GM23338 (cell line): ENCODE results near the gene TIMM22.

Experiments
- CTCF ChIP-seq, 2 experiments: fragments of 200-600 bp in 1 of 2; sonication (generic) in 1 of 2; conservative IDR thresholded peaks; 2 replicates each; pipeline versions ENCODE4 v1.5.1 to v1.6.1; 2016 to 2017; ENCODE audit warnings: antibody characterized with exemption in 2 of 2, low read depth in 2 of 2, mild to moderate bottlenecking in 2 of 2, moderate library complexity in 1 of 2
- EZH2 ChIP-seq: fragments of 200-600 bp; sonication (generic); IDR thresholded peaks from one replicate; pipeline ENCODE4 v1.8.0; 2017; ENCODE audit warnings: antibody characterized with exemption, mild to moderate bottlenecking, low read depth; ENCODE audit not compliant: unreplicated experiment
- EZH2phosphoT487 ChIP-seq: fragments of 200-600 bp; sonication (generic); IDR thresholded peaks from one replicate; pipeline ENCODE4 v1.8.1; 2018; ENCODE audit warnings: antibody characterized with exemption; ENCODE audit not compliant: unreplicated experiment
- JUNB ChIP-seq: IDR thresholded peaks from one replicate; pipeline ENCODE4 v1.6.1; 2016; ENCODE audit warnings: antibody characterized with exemption; ENCODE audit not compliant: unreplicated experiment
- NANOG ChIP-seq: IDR thresholded peaks from 2 replicates; pipeline ENCODE4 v1.6.1; 2016; ENCODE audit warnings: antibody characterized with exemption, borderline replicate concordance
- POLR2AphosphoS5 ChIP-seq: IDR thresholded peaks from 2 replicates; pipeline ENCODE4 v1.6.1; 2016; ENCODE audit warnings: antibody characterized with exemption, low read depth
- ZNF114 ChIP-seq: fragments of 250-450 bp; sonication (Bioruptor Pico); IDR thresholded peaks from 2 replicates; pipeline ENCODE4 v1.5.0; 2020; ENCODE audit warnings: mild to moderate bottlenecking, moderate library complexity
- ZNF331 ChIP-seq: fragments of 250-450 bp; sonication (Bioruptor Pico); IDR thresholded peaks from 2 replicates; pipeline ENCODE4 v1.5.0; 2020; ENCODE audit warnings: low read depth, mild to moderate bottlenecking, moderate library complexity
- TF ChIP-seq, protein P1 (sequence below): IDR thresholded peaks from one replicate; pipeline ENCODE4 v1.6.1; 2018; ENCODE audit warnings: antibody characterized with exemption; ENCODE audit not compliant: unreplicated experiment
- TF ChIP-seq, protein P2 (sequence below): fragments of 250-450 bp; sonication (Bioruptor Pico); IDR thresholded peaks from 2 replicates; pipeline ENCODE4 v1.5.0; 2020; ENCODE audit warnings: mild to moderate bottlenecking, moderate library complexity

GRCh38 chr17:953767-954166, 43.2 kb upstream of the TIMM22 start:
- no peak for TF ChIP-seq CTCF (conservative IDR thresholded peaks at IDR 0.05; ENCODE audit: low read depth in 2 of 2)
- TF ChIP-seq ZNF114 (CRISPR knock-in tag), result no peak
- TF ChIP-seq EZH2, result no peak
- no peak for TF ChIP-seq EZH2phosphoT487
- TF ChIP-seq, protein P1, sequence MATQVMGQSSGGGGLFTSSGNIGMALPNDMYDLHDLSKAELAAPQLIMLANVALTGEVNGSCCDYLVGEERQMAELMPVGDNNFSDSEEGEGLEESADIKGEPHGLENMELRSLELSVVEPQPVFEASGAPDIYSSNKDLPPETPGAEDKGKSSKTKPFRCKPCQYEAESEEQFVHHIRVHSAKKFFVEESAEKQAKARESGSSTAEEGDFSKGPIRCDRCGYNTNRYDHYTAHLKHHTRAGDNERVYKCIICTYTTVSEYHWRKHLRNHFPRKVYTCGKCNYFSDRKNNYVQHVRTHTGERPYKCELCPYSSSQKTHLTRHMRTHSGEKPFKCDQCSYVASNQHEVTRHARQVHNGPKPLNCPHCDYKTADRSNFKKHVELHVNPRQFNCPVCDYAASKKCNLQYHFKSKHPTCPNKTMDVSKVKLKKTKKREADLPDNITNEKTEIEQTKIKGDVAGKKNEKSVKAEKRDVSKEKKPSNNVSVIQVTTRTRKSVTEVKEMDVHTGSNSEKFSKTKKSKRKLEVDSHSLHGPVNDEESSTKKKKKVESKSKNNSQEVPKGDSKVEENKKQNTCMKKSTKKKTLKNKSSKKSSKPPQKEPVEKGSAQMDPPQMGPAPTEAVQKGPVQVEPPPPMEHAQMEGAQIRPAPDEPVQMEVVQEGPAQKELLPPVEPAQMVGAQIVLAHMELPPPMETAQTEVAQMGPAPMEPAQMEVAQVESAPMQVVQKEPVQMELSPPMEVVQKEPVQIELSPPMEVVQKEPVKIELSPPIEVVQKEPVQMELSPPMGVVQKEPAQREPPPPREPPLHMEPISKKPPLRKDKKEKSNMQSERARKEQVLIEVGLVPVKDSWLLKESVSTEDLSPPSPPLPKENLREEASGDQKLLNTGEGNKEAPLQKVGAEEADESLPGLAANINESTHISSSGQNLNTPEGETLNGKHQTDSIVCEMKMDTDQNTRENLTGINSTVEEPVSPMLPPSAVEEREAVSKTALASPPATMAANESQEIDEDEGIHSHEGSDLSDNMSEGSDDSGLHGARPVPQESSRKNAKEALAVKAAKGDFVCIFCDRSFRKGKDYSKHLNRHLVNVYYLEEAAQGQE, result no peak
- no peak for TF ChIP-seq POLR2AphosphoS5
- no peak for TF ChIP-seq JUNB
- no peak for TF ChIP-seq ZNF331 (CRISPR knock-in tag)
- no peak for TF ChIP-seq NANOG
- TF ChIP-seq, protein P2, sequence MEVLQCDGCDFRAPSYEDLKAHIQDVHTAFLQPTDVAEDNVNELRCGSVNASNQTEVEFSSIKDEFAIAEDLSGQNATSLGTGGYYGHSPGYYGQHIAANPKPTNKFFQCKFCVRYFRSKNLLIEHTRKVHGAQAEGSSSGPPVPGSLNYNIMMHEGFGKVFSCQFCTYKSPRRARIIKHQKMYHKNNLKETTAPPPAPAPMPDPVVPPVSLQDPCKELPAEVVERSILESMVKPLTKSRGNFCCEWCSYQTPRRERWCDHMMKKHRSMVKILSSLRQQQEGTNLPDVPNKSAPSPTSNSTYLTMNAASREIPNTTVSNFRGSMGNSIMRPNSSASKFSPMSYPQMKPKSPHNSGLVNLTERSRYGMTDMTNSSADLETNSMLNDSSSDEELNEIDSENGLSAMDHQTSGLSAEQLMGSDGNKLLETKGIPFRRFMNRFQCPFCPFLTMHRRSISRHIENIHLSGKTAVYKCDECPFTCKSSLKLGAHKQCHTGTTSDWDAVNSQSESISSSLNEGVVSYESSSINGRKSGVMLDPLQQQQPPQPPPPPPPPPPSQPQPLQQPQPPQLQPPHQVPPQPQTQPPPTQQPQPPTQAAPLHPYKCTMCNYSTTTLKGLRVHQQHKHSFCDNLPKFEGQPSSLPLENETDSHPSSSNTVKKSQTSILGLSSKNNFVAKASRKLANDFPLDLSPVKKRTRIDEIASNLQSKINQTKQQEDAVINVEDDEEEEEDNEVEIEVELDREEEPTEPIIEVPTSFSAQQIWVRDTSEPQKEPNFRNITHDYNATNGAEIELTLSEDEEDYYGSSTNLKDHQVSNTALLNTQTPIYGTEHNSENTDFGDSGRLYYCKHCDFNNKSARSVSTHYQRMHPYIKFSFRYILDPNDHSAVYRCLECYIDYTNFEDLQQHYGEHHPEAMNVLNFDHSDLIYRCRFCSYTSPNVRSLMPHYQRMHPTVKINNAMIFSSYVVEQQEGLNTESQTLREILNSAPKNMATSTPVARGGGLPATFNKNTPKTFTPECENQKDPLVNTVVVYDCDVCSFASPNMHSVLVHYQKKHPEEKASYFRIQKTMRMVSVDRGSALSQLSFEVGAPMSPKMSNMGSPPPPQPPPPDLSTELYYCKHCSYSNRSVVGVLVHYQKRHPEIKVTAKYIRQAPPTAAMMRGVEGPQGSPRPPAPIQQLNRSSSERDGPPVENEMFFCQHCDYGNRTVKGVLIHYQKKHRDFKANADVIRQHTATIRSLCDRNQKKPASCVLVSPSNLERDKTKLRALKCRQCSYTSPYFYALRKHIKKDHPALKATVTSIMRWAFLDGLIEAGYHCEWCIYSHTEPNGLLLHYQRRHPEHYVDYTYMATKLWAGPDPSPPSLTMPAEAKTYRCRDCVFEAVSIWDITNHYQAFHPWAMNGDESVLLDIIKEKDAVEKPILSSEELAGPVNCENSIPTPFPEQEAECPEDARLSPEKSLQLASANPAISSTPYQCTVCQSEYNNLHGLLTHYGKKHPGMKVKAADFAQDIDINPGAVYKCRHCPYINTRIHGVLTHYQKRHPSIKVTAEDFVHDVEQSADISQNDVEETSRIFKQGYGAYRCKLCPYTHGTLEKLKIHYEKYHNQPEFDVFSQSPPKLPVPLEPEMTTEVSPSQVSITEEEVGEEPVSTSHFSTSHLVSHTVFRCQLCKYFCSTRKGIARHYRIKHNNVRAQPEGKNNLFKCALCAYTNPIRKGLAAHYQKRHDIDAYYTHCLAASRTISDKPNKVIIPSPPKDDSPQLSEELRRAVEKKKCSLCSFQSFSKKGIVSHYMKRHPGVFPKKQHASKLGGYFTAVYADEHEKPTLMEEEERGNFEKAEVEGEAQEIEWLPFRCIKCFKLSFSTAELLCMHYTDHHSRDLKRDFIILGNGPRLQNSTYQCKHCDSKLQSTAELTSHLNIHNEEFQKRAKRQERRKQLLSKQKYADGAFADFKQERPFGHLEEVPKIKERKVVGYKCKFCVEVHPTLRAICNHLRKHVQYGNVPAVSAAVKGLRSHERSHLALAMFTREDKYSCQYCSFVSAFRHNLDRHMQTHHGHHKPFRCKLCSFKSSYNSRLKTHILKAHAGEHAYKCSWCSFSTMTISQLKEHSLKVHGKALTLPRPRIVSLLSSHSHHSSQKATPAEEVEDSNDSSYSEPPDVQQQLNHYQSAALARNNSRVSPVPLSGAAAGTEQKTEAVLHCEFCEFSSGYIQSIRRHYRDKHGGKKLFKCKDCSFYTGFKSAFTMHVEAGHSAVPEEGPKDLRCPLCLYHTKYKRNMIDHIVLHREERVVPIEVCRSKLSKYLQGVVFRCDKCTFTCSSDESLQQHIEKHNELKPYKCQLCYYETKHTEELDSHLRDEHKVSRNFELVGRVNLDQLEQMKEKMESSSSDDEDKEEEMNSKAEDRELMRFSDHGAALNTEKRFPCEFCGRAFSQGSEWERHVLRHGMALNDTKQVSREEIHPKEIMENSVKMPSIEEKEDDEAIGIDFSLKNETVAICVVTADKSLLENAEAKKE (CRISPR knock-in tag), result no peak
